ENCODE measurements around the gene IGF2BP3.
"Not testable (repeated sequence)": the region's sequence is repeated elsewhere in the genome, so short reads cannot be mapped to it uniquely, and the experiment has no call there.

IGF2BP3 gene

GRCh38 chr7:23333671-23334246 lies 136.5 kb downstream of the IGF2BP3 start:
- peak overlapping the region; percentile 6; the same call in 1 of the 2 replicates for H3K27ac ChIP-seq
- TF ChIP-seq CTCF (IDR thresholded peaks at IDR 0.05), result no peak
- no peak for TF ChIP-seq ZFX (IDR thresholded peaks at IDR 0.05; ENCODE audit: borderline replicate concordance)

GRCh38 chr7:23332910-23333612 lies 137.2 kb downstream of the IGF2BP3 start:
- no peak overlapping the region for H3K27ac ChIP-seq
- no peak for TF ChIP-seq ZFX (IDR thresholded peaks at IDR 0.05; ENCODE audit: borderline replicate concordance)
- no peak for TF ChIP-seq CTCF (IDR thresholded peaks at IDR 0.05)

DNA sequence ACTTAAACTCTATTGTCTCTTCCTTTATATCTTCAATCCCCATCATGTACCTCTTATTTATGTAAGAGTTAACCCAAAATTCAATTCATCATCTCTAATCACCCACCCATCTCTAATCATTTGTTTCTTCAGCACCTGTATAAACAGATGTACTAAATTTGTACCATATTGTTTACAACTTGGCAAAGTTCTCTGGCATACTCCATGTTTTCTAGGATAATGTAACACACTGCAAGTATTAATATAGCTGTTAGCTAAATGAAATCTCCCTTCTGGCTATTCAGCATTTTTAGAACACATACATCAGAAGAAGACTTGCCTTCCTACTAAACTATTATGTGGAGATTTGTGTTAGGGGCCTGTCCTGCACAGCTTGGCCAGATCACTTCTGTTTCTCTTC lies 138.1 kb downstream of the IGF2BP3 start:
- H3K27ac ChIP-seq, result no peak overlapping the region
- no peak for TF ChIP-seq CTCF (IDR thresholded peaks at IDR 0.05)
- no peak for TF ChIP-seq ZFX (IDR thresholded peaks at IDR 0.05; ENCODE audit: borderline replicate concordance)

DNA sequence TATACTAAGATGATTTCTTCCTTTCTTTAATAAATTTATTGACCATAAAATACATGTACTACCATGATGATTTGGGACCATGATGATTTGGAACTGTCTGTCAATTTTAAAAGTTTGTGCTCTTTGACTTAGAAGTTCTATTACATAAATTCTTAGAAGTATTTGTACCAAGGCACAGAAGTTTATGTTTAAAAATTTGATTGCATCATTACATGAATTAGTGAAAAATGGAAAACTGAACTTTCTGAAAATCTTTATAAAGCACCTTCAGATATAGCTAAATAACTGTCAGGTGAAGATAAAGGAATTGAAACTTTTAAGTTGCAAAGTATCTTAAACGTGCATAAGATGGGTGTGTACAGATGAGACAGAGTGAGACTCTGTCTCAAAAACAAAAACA lies 139.2 kb downstream of the IGF2BP3 start:
- H3K27ac ChIP-seq, result no peak overlapping the region

GRCh38 chr7:23315366-23315765 lies 154.9 kb downstream of the IGF2BP3 start:
- TF ChIP-seq ZFX (IDR thresholded peaks at IDR 0.05; ENCODE audit: borderline replicate concordance), result no peak
- TF ChIP-seq CTCF (IDR thresholded peaks at IDR 0.05), result no peak
- H3K27ac ChIP-seq, result no peak overlapping the region

More for the DNA sequence above, 139.2 kb downstream of the IGF2BP3 start:
- no peak for TF ChIP-seq CTCF (IDR thresholded peaks at IDR 0.05)
- TF ChIP-seq ZFX (IDR thresholded peaks at IDR 0.05; ENCODE audit: borderline replicate concordance), result no peak

DNA sequence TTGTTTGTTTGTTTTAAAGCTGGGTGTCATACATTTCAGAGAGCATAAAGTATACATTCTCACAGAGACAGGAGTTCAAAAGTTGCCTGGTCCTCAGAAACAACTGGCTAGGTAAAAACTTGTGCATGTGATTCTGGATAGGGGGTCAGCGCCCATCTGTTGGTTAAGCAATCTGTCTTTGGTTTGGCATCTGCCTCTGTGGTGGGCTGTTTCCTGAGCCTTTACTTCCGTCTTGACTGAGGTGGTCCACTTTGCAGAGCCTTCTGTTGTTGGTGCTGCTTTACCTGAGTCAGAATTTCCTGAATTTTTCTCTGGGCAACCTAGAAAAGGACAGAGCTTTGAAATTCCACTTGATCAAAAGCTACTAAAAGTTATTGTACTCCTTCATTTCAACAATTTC lies 158.2 kb downstream of the IGF2BP3 start:
- not testable (repeated sequence) for H3K27ac ChIP-seq

DNA sequence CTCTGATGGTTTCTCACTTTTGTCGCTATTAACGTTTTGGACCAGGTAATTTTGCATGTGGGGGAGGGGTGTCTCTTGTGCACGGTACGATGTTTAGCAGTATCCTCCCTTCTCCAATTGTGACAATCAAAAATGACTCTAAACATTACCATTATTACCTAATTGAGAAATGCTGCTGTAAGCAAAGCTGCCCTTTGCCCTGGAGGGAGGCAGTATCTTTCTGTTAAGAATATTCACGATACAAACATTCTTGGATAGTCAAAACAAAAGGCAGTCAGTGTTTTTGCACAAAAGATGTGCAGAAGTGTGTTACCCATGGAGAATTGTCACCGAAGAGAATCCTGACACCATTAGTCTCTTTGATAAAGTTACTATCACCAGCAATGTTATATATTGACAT lies 161.5 kb downstream of the IGF2BP3 start:
- no peak for TF ChIP-seq ZFX (IDR thresholded peaks at IDR 0.05; ENCODE audit: borderline replicate concordance)
- no peak for TF ChIP-seq CTCF (IDR thresholded peaks at IDR 0.05)
- no peak overlapping the region for H3K27ac ChIP-seq

All from 22Rv1 (cell line).